GM23338 (cell line): ENCODE measurements around the gene ZNF101. TPM values are rescaled to one million over a fixed set of nuclear protein-coding genes. Genes with fewer than 3 reads are reported as not detected.

Experiments used
- ATAC-seq: fragments of 200-7000 bp; cut with Tn5 transposase; 3 replicates; pipeline ENCODE4 v1.9.1; 2020
- DNase-seq: peaks from one replicate; pipeline ENCODE4 v3.0.0-alpha.2; 2015; ENCODE audit warnings: low spot score
- H2AFZ ChIP-seq: fragments of 200-600 bp; sonication (generic); 2 replicates; pipeline ENCODE4 v1.8.0; 2016; ENCODE audit warnings: antibody characterized with exemption, mild to moderate bottlenecking, moderate library complexity
- H3F3A ChIP-seq: fragments of 200-600 bp; sonication (generic); replicated peaks from 2 replicates; pipeline ENCODE4 v1.8.0; 2017; ENCODE audit warnings: antibody characterized with exemption, mixed run types, low read depth
- H3K27ac ChIP-seq: fragments of 200-600 bp; sonication (generic); 2 replicates; pipeline ENCODE4 v1.6.1; 2016; ENCODE audit warnings: low read depth
- H3K27me3 ChIP-seq: fragments of 200-600 bp; sonication (generic); 2 replicates; pipeline ENCODE4 v1.8.0; 2016; ENCODE audit warnings: mild to moderate bottlenecking, mixed run types, moderate library complexity; ENCODE audit not compliant: insufficient read depth
- H3K36me3 ChIP-seq: fragments of 200-600 bp; sonication (generic); 2 replicates; pipeline ENCODE4 v1.8.0; 2016; ENCODE audit warnings: mild to moderate bottlenecking; ENCODE audit not compliant: insufficient read depth
- H3K4me1 ChIP-seq: fragments of 200-600 bp; sonication (generic); 2 replicates; pipeline ENCODE4 v1.8.0; 2016; ENCODE audit warnings: mild to moderate bottlenecking, moderate library complexity; ENCODE audit not compliant: insufficient read depth
- H3K4me2 ChIP-seq: fragments of 200-600 bp; sonication (generic); 2 replicates; pipeline ENCODE4 v1.7.1; 2017; ENCODE audit warnings: mixed run types
- H3K4me3 ChIP-seq: fragments of 200-600 bp; sonication (generic); 2 replicates; pipeline ENCODE4 v1.6.1; 2016; ENCODE audit warnings: mixed run types
- H3K79me2 ChIP-seq: fragments of 200-600 bp; sonication (generic); replicated peaks from 2 replicates; pipeline ENCODE4 v1.8.0; 2017; ENCODE audit warnings: mild to moderate bottlenecking; ENCODE audit not compliant: insufficient read depth
- H3K9me2 ChIP-seq: fragments of 200-600 bp; sonication (generic); 2 replicates; pipeline ENCODE4 v1.8.0; 2017; ENCODE audit not compliant: insufficient read depth
- H4K20me1 ChIP-seq: fragments of 200-600 bp; sonication (generic); replicated peaks from 2 replicates; pipeline ENCODE4 v1.8.0; 2017; ENCODE audit warnings: mild to moderate bottlenecking; ENCODE audit not compliant: insufficient read depth
- H3K27ac Mint-ChIP-seq: 2 replicates; pipeline ENCODE4 v1.8.0; 2020; ENCODE audit warnings: inconsistent platforms, mild to moderate bottlenecking, moderate library complexity, mixed read lengths
- H3K27me3 Mint-ChIP-seq: 3 replicates; pipeline ENCODE4 v1.8.0; 2022; ENCODE audit warnings: low read depth, mild to moderate bottlenecking, moderate library complexity, mixed read lengths, inconsistent platforms; ENCODE audit not compliant: insufficient read depth, poor library complexity
- H3K36me3 Mint-ChIP-seq: 3 replicates; pipeline ENCODE4 v1.8.0; 2021; ENCODE audit warnings: low read depth, mild to moderate bottlenecking, inconsistent platforms, moderate library complexity, mixed read lengths
- H3K4me1 Mint-ChIP-seq: 3 replicates; pipeline ENCODE4 v1.8.0; 2020; ENCODE audit warnings: mild to moderate bottlenecking, inconsistent platforms, mixed read lengths
- H3K4me3 Mint-ChIP-seq: 3 replicates; pipeline ENCODE4 v1.8.0; 2021; ENCODE audit warnings: moderate library complexity, mild to moderate bottlenecking, inconsistent platforms, mixed read lengths
- H3K9me3 Mint-ChIP-seq: 3 replicates; pipeline ENCODE4 v1.8.0; 2020; ENCODE audit warnings: moderate library complexity, mild to moderate bottlenecking, inconsistent platforms, mixed read lengths
- CREB1 ChIP-seq: fragments of 250-450 bp; sonication (Bioruptor Pico); IDR thresholded peaks from 2 replicates; pipeline ENCODE4 v1.5.0; 2020; ENCODE audit warnings: low read depth, mild to moderate bottlenecking, moderate library complexity
- EZH2 ChIP-seq: fragments of 200-600 bp; sonication (generic); IDR thresholded peaks from one replicate; pipeline ENCODE4 v1.8.0; 2017; ENCODE audit warnings: antibody characterized with exemption, mild to moderate bottlenecking, low read depth; ENCODE audit not compliant: unreplicated experiment
- JUNB ChIP-seq: IDR thresholded peaks from one replicate; pipeline ENCODE4 v1.6.1; 2016; ENCODE audit warnings: antibody characterized with exemption; ENCODE audit not compliant: unreplicated experiment
- POLR2AphosphoS5 ChIP-seq: IDR thresholded peaks from 2 replicates; pipeline ENCODE4 v1.6.1; 2016; ENCODE audit warnings: antibody characterized with exemption, low read depth
- ZNF331 ChIP-seq: fragments of 250-450 bp; sonication (Bioruptor Pico); IDR thresholded peaks from 2 replicates; pipeline ENCODE4 v1.5.0; 2020; ENCODE audit warnings: low read depth, mild to moderate bottlenecking, moderate library complexity
- polyA plus RNA-seq: library from polyadenylated mRNA; unstranded; fragments of >200 nt; fragmentation: Nextera tagmentation; extraction: Ambion mirVana; gene quantifications from 2 replicates; pipeline ENCODE4 v1.2.1, GENCODE V29; 2016
- total RNA-seq: library from RNA; depleted of rRNA; stranded (reverse); fragments of >200 nt; shearing (Covaris generic); gene quantifications from 2 replicates; pipeline ENCODE4 v1.2.3, GENCODE V29; 2014
- TF ChIP-seq, protein P1 (sequence below): IDR thresholded peaks from one replicate; pipeline ENCODE4 v1.6.1; 2018; ENCODE audit warnings: antibody characterized with exemption; ENCODE audit not compliant: unreplicated experiment

Gene ZNF101
- total and polyA plus RNA-seq, 2 experiments from 2014 or later = 46.4 to 47.9 TPM

DNA sequence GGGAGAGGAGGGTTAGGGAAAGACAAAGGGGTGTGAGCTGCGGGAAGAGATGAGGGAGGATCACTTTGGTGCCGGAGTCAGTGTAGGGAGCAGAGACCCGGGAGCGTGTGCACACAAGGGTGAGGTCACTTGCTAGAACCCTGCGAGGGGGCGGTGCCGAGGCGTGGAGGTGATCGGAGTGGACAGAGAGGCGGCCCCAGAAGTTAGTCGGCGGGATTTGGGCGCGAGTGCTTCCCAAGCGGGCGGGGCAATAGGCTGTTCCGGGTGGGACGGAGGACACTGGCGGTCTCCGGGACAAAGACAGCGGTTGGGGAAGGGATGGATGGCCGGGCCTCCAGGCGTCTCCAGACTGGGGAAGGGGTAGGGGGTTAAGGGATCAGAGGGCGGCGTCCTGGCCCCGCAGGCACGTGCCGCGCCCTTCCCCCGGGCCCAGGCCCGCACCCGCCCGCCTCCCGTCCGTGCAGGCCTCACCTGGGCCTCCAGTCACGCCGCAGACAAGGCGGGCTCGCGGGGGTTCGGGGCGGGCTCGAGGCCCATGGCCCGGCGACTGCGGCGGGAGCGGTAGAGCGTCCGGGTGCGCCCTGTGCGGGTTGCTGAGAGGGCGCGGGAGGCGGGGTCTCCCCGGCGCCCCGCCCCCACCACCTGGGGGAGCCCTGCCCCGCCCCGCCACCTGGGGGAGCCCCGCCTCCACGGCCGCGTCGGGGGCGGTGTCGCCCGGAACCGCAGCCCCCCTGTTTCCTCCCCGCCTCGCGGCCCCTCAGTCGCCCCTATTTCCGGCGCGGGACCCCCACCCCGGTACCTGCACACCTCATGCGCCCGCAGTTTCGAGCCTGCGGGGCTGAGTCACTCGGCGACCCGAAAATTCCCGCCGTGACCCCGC, 40.8 kb upstream of the ZNF101 start, which contains the start of gene LPAR2:
Gene LPAR2 (minus strand): TSS at position 600 of the 880 bp plus-strand sequence. CDS start 945 bp downstream, outside the sequence.
- Histone ChIP-seq H3K4me2 (peak within 1 kb of the TSS; percentile 92), H3K36me3 (peaks cover 4% of the 10 kb centered on the region; the same call in 1 of the 2 replicates), H3K79me2 (peaks cover 21% of the 10 kb centered on the region), H3K9me2 (no peaks in the 10 kb centered on the region), H4K20me1 (0 out of 2 replicates have a peak, but pooled peaks cover 3% of the 10 kb centered on the region), H3K27ac (peak within 1 kb of the TSS; percentile 98), H3F3A (0 out of 2 replicates have a peak, but pooled peaks cover 4% of the 10 kb centered on the region), H3K27me3 (no peaks in the 10 kb centered on the region), H3K4me1 (peaks cover 3% of the 10 kb centered on the region), H3K4me3 (peak within 1 kb of the TSS; percentile 82), H2AFZ (peak within 1 kb of the TSS; percentile 91)
- ATAC-seq = peak; percentile 75
- H3K4me3 Mint-ChIP-seq = peak within 1 kb of the TSS; percentile 89
- TF ChIP-seq, protein P1, sequence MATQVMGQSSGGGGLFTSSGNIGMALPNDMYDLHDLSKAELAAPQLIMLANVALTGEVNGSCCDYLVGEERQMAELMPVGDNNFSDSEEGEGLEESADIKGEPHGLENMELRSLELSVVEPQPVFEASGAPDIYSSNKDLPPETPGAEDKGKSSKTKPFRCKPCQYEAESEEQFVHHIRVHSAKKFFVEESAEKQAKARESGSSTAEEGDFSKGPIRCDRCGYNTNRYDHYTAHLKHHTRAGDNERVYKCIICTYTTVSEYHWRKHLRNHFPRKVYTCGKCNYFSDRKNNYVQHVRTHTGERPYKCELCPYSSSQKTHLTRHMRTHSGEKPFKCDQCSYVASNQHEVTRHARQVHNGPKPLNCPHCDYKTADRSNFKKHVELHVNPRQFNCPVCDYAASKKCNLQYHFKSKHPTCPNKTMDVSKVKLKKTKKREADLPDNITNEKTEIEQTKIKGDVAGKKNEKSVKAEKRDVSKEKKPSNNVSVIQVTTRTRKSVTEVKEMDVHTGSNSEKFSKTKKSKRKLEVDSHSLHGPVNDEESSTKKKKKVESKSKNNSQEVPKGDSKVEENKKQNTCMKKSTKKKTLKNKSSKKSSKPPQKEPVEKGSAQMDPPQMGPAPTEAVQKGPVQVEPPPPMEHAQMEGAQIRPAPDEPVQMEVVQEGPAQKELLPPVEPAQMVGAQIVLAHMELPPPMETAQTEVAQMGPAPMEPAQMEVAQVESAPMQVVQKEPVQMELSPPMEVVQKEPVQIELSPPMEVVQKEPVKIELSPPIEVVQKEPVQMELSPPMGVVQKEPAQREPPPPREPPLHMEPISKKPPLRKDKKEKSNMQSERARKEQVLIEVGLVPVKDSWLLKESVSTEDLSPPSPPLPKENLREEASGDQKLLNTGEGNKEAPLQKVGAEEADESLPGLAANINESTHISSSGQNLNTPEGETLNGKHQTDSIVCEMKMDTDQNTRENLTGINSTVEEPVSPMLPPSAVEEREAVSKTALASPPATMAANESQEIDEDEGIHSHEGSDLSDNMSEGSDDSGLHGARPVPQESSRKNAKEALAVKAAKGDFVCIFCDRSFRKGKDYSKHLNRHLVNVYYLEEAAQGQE = no peak
- TF ChIP-seq CREB1 (peak; percentile 8; the same call in 1 of the 2 replicates), EZH2 (no peak), JUNB (no peak), POLR2AphosphoS5 (peak; percentile 6; the same call in 1 of the 2 replicates)
- peak; percentile 78 for DNase-seq
- no peaks in the 10 kb centered on the region; the same call in 2 of the 3 replicates for H3K9me3 Mint-ChIP-seq
- H3K36me3 Mint-ChIP-seq = peaks cover 32% of the 10 kb centered on the region
- H3K4me1 Mint-ChIP-seq = peaks cover 17% of the 10 kb centered on the region
- peak within 1 kb of the TSS; percentile 98 for H3K27ac Mint-ChIP-seq
- H3K27me3 Mint-ChIP-seq = peaks cover 19% of the 10 kb centered on the region

DNA sequence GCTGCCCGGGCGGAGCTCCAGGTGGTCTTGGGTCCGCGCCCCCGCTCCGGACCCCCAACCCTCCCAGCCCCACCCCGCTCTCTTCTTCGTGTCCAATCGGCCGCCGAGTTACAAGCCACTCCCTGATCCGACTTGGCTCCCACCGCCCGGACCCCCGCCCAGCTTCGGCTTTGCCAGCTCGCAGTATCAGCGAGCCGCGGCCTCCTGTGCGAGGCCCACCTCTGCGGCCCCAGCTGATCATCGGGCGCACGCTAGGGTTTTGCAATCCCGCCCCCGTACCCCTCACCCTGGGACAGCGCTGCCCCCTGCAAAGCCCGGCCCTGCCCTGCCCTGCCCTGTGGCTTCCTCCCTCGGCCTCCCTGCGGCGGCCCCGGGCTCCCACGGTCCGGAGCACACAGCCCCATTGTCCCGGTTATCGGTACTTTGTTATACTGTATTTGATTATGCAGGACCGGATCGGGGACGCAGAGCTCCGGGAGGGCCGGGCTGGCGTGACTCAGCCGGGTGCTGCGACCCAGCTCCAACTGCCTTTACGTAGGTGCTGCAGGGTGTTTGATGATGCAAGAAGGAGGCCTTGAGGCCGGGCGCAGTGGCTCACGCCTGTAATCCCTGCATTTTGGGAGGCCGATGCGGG, 40.0 kb upstream of the ZNF101 start:
- Histone ChIP-seq H3K9me2 (no peaks in the 10 kb centered on the region), H3K27ac (peak overlapping the region; percentile 98), H3K4me1 (peaks cover 3% of the 10 kb centered on the region), H3K27me3 (no peaks in the 10 kb centered on the region), H2AFZ (peak overlapping the region; percentile 91), H3F3A (0 out of 2 replicates have a peak, but pooled peaks cover 4% of the 10 kb centered on the region), H3K4me2 (peak overlapping the region; percentile 92), H3K79me2 (peaks cover 21% of the 10 kb centered on the region), H4K20me1 (no peaks in the 10 kb centered on the region), H3K4me3 (peak overlapping the region; percentile 82), H3K36me3 (peaks cover 2% of the 10 kb centered on the region; the same call in 1 of the 2 replicates)
- Mint-ChIP-seq H3K4me1 (peaks cover 17% of the 10 kb centered on the region), H3K27me3 (peaks cover 19% of the 10 kb centered on the region), H3K27ac (peak overlapping the region; percentile 98), H3K9me3 (no peaks in the 10 kb centered on the region; the same call in 2 of the 3 replicates), H3K36me3 (peaks cover 33% of the 10 kb centered on the region), H3K4me3 (peak overlapping the region; percentile 79)
- peak; percentile 96 for DNase-seq
- peak; percentile 80 for ATAC-seq
- TF ChIP-seq EZH2 (no peak), ZNF331 (CRISPR knock-in tag) (no peak), POLR2AphosphoS5 (peak; percentile 96)
